EH (cell line): ENCODE results near the gene BICD1.

Source experiments
- DNase-seq: peaks from one replicate; pipeline ENCODE4 v3.0.0-alpha.2; 2015; ENCODE audit warnings: low read depth

The BICD1 gene

GRCh38 chr12:32284561-32284960, 177.9 kb downstream of the BICD1 start:
- no peak for DNase-seq

GRCh38 chr12:32285021-32285420, 178.4 kb downstream of the BICD1 start:
- no peak for DNase-seq

- DNase-seq = no peak
These were observed 178.8 kb downstream of the BICD1 start for GRCh38 chr12:32285489-32285888.

GRCh38 chr12:32290411-32290810, 183.8 kb downstream of the BICD1 start:
- DNase-seq = peak; percentile 61

- DNase-seq = no peak
These were observed 185.5 kb downstream of the BICD1 start for GRCh38 chr12:32292151-32292550.

GRCh38 chr12:32293808-32294419, 187.3 kb downstream of the BICD1 start:
- no peak for DNase-seq

- DNase-seq = peak; percentile 20
These were observed 189.9 kb downstream of the BICD1 start for GRCh38 chr12:32296567-32296966.

GRCh38 chr12:32298917-32299316, 192.3 kb downstream of the BICD1 start:
- peak; percentile 70 for DNase-seq

GRCh38 chr12:32301216-32301615, 194.6 kb downstream of the BICD1 start:
- DNase-seq = peak; percentile 21

GRCh38 chr12:32302218-32303173, 195.8 kb downstream of the BICD1 start:
- peak; percentile 37 for DNase-seq

- no peak for DNase-seq
These were observed 196.5 kb downstream of the BICD1 start for GRCh38 chr12:32303174-32303549.

- DNase-seq = no peak
These were observed 198.5 kb downstream of the BICD1 start for GRCh38 chr12:32305163-32305562.

GRCh38 chr12:32307326-32307725, 200.7 kb downstream of the BICD1 start:
- no peak for DNase-seq

- no peak for DNase-seq
These were observed 203.4 kb downstream of the BICD1 start for GRCh38 chr12:32309811-32310736.

- DNase-seq = peak; percentile 73
These were observed 205.5 kb downstream of the BICD1 start for GRCh38 chr12:32312049-32312670.

- DNase-seq = no peak
These were observed 215.7 kb downstream of the BICD1 start for GRCh38 chr12:32322354-32322753.

- peak; percentile 42 for DNase-seq
These were observed 224.5 kb downstream of the BICD1 start for GRCh38 chr12:32331133-32331532.

- no peak for DNase-seq
These were observed 225.8 kb downstream of the BICD1 start for GRCh38 chr12:32332446-32332845.

GRCh38 chr12:32334371-32334777, 227.7 kb downstream of the BICD1 start:
- DNase-seq = no peak

GRCh38 chr12:32336261-32336660, 229.6 kb downstream of the BICD1 start:
- DNase-seq = no peak

- DNase-seq = peak; percentile 3
These were observed 236.8 kb downstream of the BICD1 start for GRCh38 chr12:32343496-32343895.

GRCh38 chr12:32344047-32344446, 237.4 kb downstream of the BICD1 start:
- DNase-seq = no peak
